Karpas-422 (cell line): ENCODE data around the gene PTPRM. TPM values are rescaled to one million over a fixed set of nuclear protein-coding genes. Genes with fewer than 3 reads are reported as not detected.

ENCODE experiments used
- DNase-seq: peaks from one replicate; pipeline ENCODE4 v3.0.0-alpha.2; 2015
- H2AFZ ChIP-seq: fragments of 200-600 bp; sonication (generic); 2 replicates; pipeline ENCODE4 v1.6.1; 2014; ENCODE audit warnings: antibody characterized with exemption, low read length, mixed read lengths
- H3K27ac ChIP-seq: fragments of 200-600 bp; sonication (generic); 2 replicates; pipeline ENCODE4 v1.5.1; 2014; ENCODE audit warnings: mild to moderate bottlenecking, low read length, moderate library complexity
- H3K27me3 ChIP-seq: fragments of 200-600 bp; sonication (generic); 2 replicates; pipeline ENCODE4 v1.6.1; 2014; ENCODE audit warnings: low read length, mixed read lengths
- H3K36me3 ChIP-seq: fragments of 200-600 bp; sonication (generic); 2 replicates; pipeline ENCODE4 v1.6.1; 2014; ENCODE audit warnings: low read length, mixed read lengths; ENCODE audit not compliant: insufficient read depth
- H3K4me1 ChIP-seq: fragments of 200-600 bp; sonication (generic); 2 replicates; pipeline ENCODE4 v1.6.1; 2014; ENCODE audit warnings: mild to moderate bottlenecking, low read length, mixed read lengths
- H3K4me2 ChIP-seq: fragments of 200-600 bp; sonication (generic); 2 replicates; pipeline ENCODE4 v1.6.1; 2014; ENCODE audit warnings: low read length, low read depth, mild to moderate bottlenecking; ENCODE audit not compliant: poor library complexity, severe bottlenecking
- H3K4me3 ChIP-seq: fragments of 200-600 bp; sonication (generic); 2 replicates; pipeline ENCODE4 v1.5.1; 2014; ENCODE audit warnings: mild to moderate bottlenecking, antibody characterized with exemption, low read length, mixed read lengths
- H3K79me2 ChIP-seq: fragments of 200-600 bp; sonication (generic); 2 replicates; pipeline ENCODE4 v1.6.1; 2014; ENCODE audit warnings: mild to moderate bottlenecking, low read length, mixed read lengths
- H3K9ac ChIP-seq: fragments of 200-600 bp; sonication (generic); 2 replicates; pipeline ENCODE4 v1.6.0; 2014; ENCODE audit warnings: low read length
- H3K9me2 ChIP-seq: fragments of 200-600 bp; sonication (generic), shearing (Covaris generic); replicated peaks from 2 replicates; pipeline ENCODE4 v1.6.0; 2014; ENCODE audit warnings: mild to moderate bottlenecking, low read length, moderate library complexity; ENCODE audit not compliant: insufficient read depth
- H3K9me3 ChIP-seq: fragments of 300-700, 200-600 bp; sonication (generic); 2 replicates; pipeline ENCODE4 v1.6.1; 2014; ENCODE audit warnings: low read length, mixed read lengths
- H4K20me1 ChIP-seq: fragments of 200-600 bp; sonication (generic); 2 replicates; pipeline ENCODE4 v1.6.1; 2014; ENCODE audit warnings: mild to moderate bottlenecking, antibody characterized with exemption, low read length, low read depth; ENCODE audit not compliant: insufficient read depth
- total RNA-seq: library from RNA; depleted of rRNA; stranded (reverse); fragments of >200 nt; shearing (Covaris generic); gene quantifications from 2 replicates; pipeline ENCODE4 v1.2.3, GENCODE V29; 2014; ENCODE audit warnings: low replicate concordance

The PTPRM gene
- total RNA-seq, 1 experiment from 2014 or later = not detected

DNA sequence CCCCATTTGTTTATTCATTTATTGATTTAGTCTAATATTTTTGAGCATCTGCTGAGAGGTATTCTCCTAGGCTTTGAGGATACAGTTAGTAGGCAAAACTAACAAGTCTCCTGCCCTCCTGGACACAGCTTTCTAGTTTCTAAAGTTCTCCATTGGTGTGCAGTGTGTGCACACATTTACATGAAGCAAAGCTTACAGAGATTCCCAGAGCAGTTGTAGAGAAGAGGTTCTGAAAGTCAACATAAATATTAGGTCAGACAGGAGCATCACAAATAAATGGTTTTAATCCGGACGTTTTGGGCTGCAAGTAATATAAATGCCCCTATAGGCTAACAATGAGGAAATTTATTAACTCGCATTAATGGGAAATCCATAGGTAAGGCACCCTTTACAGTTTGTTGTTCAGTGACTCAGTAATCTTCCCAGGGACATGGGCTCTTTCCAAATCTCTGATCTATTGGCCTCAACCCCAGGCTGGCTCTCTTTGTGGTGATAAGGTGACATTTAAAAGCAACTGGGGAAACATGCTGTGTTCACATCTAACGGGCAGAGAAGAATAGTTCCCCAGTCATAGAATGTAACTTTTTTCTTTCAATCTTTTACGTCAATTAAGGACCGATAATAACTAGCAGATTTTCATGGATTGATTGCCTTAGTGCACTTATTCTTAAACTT is 407.2 kb downstream of the PTPRM start:
- Histone ChIP-seq H3K9me3 (no peaks in the 10 kb centered on the region), H3K4me3 (no peak overlapping the region), H3K9me2 (no peaks in the 10 kb centered on the region), H3K27me3 (no peaks in the 10 kb centered on the region), H4K20me1 (no peaks in the 10 kb centered on the region), H3K9ac (no peak overlapping the region), H3K4me1 (no peaks in the 10 kb centered on the region), H3K36me3 (no peaks in the 10 kb centered on the region), H2AFZ (no peak overlapping the region), H3K27ac (no peak overlapping the region), H3K79me2 (no peaks in the 10 kb centered on the region), H3K4me2 (no peak overlapping the region)
- no peak for DNase-seq

- no peak for DNase-seq
Measured at GRCh38 chr18:7977897-7978296, 410.8 kb downstream of the PTPRM start.

DNA sequence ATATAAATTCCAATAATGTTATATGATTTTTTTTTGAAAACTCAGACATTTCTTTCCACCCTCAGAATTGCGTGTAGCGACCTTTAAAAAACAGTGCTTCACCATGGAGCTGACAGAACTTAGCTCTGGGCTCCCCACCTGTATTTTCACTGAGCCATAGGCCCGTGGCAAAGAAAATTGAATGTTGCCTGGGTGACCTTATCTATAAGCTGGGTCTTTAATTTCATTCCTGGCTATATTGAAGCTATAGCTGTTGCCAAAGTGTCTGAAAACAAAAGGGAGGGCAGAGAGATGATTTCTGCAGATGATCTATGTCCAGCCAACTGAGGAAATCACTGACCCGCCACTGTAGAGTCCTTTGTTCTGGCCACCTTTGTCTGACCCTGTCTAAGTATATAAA is 411.7 kb downstream of the PTPRM start:
- no peak overlapping the region for H3K27ac ChIP-seq
- no peaks in the 10 kb centered on the region for H4K20me1 ChIP-seq
- no peak overlapping the region for H3K4me3 ChIP-seq
- H3K9me2 ChIP-seq = no peaks in the 10 kb centered on the region
- H3K79me2 ChIP-seq = no peaks in the 10 kb centered on the region
- no peak for DNase-seq
- H3K27me3 ChIP-seq = no peaks in the 10 kb centered on the region
- no peaks in the 10 kb centered on the region for H3K9me3 ChIP-seq
- no peaks in the 10 kb centered on the region for H3K4me1 ChIP-seq
- H3K9ac ChIP-seq = no peak overlapping the region
- no peak overlapping the region for H2AFZ ChIP-seq
- H3K36me3 ChIP-seq = no peaks in the 10 kb centered on the region
- no peak overlapping the region for H3K4me2 ChIP-seq

More at GRCh38 chr18:7977897-7978296, 410.8 kb downstream of the PTPRM start:
- Histone ChIP-seq H3K9ac (no peak overlapping the region), H3K27me3 (no peaks in the 10 kb centered on the region), H3K4me3 (no peak overlapping the region), H3K4me1 (no peaks in the 10 kb centered on the region), H3K79me2 (no peaks in the 10 kb centered on the region), H4K20me1 (no peaks in the 10 kb centered on the region), H2AFZ (no peak overlapping the region), H3K36me3 (no peaks in the 10 kb centered on the region), H3K9me3 (no peaks in the 10 kb centered on the region), H3K9me2 (no peaks in the 10 kb centered on the region), H3K4me2 (no peak overlapping the region), H3K27ac (no peak overlapping the region)

- Histone ChIP-seq H3K27ac (no peak overlapping the region), H3K4me3 (no peak overlapping the region), H3K4me1 (no peaks in the 10 kb centered on the region), H3K9me2 (no peaks in the 10 kb centered on the region), H3K79me2 (no peaks in the 10 kb centered on the region), H3K9me3 (no peaks in the 10 kb centered on the region), H3K36me3 (no peaks in the 10 kb centered on the region), H3K4me2 (no peak overlapping the region), H4K20me1 (no peaks in the 10 kb centered on the region), H2AFZ (no peak overlapping the region), H3K27me3 (no peaks in the 10 kb centered on the region), H3K9ac (no peak overlapping the region)
- no peak for DNase-seq
Measured at GRCh38 chr18:7979714-7980113, 412.6 kb downstream of the PTPRM start.

- Histone ChIP-seq H3K4me2 (no peak overlapping the region), H3K27ac (no peak overlapping the region), H3K9me3 (no peaks in the 10 kb centered on the region), H3K4me1 (no peaks in the 10 kb centered on the region), H3K36me3 (no peaks in the 10 kb centered on the region), H3K27me3 (no peaks in the 10 kb centered on the region), H4K20me1 (no peaks in the 10 kb centered on the region), H3K9ac (no peak overlapping the region), H2AFZ (no peak overlapping the region), H3K9me2 (no peaks in the 10 kb centered on the region), H3K79me2 (no peaks in the 10 kb centered on the region), H3K4me3 (no peak overlapping the region)
- DNase-seq = peak; percentile 45
Measured at GRCh38 chr18:7980136-7980535, 413.0 kb downstream of the PTPRM start.

DNA sequence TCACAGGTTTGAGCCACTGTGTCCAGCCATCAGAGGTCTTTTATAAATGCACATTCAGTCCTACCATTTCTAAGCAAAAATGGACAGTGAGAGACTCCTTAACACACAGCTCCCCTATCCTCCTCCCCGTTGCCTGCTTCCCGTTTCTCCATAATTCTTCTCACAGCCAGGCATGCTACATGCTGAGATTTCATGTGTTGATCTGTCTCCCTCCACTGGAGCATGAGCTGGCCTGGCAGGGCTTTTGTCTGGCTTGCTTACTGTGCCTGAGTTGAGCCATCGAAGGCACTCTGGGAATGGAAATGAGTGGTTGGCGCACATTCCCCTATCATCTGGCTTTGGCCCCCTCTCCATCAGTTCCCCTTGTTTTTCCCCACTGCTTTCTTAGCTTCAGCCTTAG is 413.5 kb downstream of the PTPRM start:
- no peak for DNase-seq
- Histone ChIP-seq H3K4me2 (no peak overlapping the region), H3K79me2 (no peaks in the 10 kb centered on the region), H2AFZ (no peak overlapping the region), H3K9ac (no peak overlapping the region), H4K20me1 (no peaks in the 10 kb centered on the region), H3K9me2 (no peaks in the 10 kb centered on the region), H3K27ac (no peak overlapping the region), H3K36me3 (no peaks in the 10 kb centered on the region), H3K9me3 (no peaks in the 10 kb centered on the region), H3K4me1 (no peaks in the 10 kb centered on the region), H3K4me3 (no peak overlapping the region), H3K27me3 (no peaks in the 10 kb centered on the region)

DNA sequence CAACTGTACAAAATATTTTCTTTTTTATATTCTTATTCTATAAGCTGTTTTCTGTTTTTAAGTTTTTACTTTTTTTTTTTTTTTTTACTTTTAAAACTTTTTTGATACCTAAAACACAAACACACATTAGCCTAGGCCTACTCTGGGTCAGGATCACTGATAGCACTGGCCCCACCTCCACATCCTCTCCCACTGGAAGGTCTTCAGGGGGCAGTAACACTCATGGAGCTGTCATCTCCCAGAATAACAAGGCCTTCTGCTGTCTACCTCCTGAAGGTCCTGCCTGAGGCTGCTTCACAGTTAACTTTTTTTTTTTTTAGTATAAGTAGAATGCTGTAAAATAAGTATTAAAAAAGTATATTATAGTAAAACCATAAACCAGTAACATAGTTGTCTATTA is 415.1 kb downstream of the PTPRM start:
- no peak overlapping the region for H3K4me3 ChIP-seq

GRCh38 chr18:7987284-7987976 is 420.3 kb downstream of the PTPRM start:
- Histone ChIP-seq H3K4me1 (no peaks in the 10 kb centered on the region), H4K20me1 (no peaks in the 10 kb centered on the region), H3K36me3 (no peaks in the 10 kb centered on the region), H2AFZ (no peak overlapping the region), H3K27ac (no peak overlapping the region), H3K4me3 (no peak overlapping the region), H3K9ac (no peak overlapping the region), H3K9me2 (no peaks in the 10 kb centered on the region), H3K79me2 (no peaks in the 10 kb centered on the region), H3K9me3 (peaks cover 7% of the 10 kb centered on the region; the same call in 1 of the 2 replicates), H3K4me2 (no peak overlapping the region), H3K27me3 (0 out of 2 replicates have a peak, but pooled peaks cover 3% of the 10 kb centered on the region)
- no peak for DNase-seq

More for the DNA sequence above, 415.1 kb downstream of the PTPRM start:
- H4K20me1 ChIP-seq = no peaks in the 10 kb centered on the region
- H3K36me3 ChIP-seq = no peaks in the 10 kb centered on the region
- H3K9me2 ChIP-seq = no peaks in the 10 kb centered on the region
- H2AFZ ChIP-seq = no peak overlapping the region
- no peaks in the 10 kb centered on the region for H3K9me3 ChIP-seq
- no peak for DNase-seq
- no peaks in the 10 kb centered on the region for H3K4me1 ChIP-seq
- H3K9ac ChIP-seq = no peak overlapping the region
- H3K79me2 ChIP-seq = no peaks in the 10 kb centered on the region
- no peak overlapping the region for H3K4me2 ChIP-seq
- H3K27me3 ChIP-seq = no peaks in the 10 kb centered on the region
- H3K27ac ChIP-seq = no peak overlapping the region
